Measurements from ENCODE around the gene OCIAD2. TPM values are rescaled to one million over a fixed set of nuclear protein-coding genes. Genes with fewer than 3 reads are reported as not detected.
"Not testable (repeated sequence)": the region's sequence is repeated elsewhere in the genome, so short reads cannot be mapped to it uniquely, and the experiment has no call there.

The OCIAD2 gene
- polyA plus RNA-seq, 1 experiment: 34.2 TPM

DNA sequence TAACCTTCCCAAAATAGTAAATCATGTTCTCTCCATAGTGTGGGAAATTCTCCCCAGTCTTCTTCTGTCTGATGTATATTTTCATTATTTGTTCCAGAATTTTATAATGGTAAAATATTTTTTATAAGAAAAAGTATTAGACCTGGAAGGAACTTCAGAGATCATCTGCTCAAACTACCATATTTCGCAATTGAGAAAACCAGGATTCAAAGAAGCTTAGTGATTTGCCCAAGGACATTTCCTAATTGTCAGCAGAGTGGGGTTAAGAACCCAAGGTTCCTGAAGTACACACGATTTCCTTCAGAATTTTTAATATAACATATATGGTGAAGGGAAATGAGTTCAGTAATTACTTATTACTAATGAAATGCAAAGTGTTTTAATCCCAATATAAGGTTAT lies 51.6 kb downstream of the OCIAD2 start:
- POLR2A ChIA-PET: no interaction called here
- DNase-seq (ENCODE audit: low read depth): no peak
- Histone ChIP-seq H3K27me3 (ENCODE audit: control insufficient read depth, insufficient read depth, low read length) (no peaks in the 10 kb centered on the region), H3K4me3 (ENCODE audit: low read depth, low read length) (no peak overlapping the region), H3K36me3 (ENCODE audit: control insufficient read depth, insufficient read depth, low read length) (peaks cover 8% of the 10 kb centered on the region)
- TF ChIP-seq, protein P1, sequence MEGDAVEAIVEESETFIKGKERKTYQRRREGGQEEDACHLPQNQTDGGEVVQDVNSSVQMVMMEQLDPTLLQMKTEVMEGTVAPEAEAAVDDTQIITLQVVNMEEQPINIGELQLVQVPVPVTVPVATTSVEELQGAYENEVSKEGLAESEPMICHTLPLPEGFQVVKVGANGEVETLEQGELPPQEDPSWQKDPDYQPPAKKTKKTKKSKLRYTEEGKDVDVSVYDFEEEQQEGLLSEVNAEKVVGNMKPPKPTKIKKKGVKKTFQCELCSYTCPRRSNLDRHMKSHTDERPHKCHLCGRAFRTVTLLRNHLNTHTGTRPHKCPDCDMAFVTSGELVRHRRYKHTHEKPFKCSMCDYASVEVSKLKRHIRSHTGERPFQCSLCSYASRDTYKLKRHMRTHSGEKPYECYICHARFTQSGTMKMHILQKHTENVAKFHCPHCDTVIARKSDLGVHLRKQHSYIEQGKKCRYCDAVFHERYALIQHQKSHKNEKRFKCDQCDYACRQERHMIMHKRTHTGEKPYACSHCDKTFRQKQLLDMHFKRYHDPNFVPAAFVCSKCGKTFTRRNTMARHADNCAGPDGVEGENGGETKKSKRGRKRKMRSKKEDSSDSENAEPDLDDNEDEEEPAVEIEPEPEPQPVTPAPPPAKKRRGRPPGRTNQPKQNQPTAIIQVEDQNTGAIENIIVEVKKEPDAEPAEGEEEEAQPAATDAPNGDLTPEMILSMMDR (IDR thresholded peaks at IDR 0.05; ENCODE audit: insufficient read depth, low read depth, low read length): no peak
- CTCF ChIA-PET: interaction anchor here (1.3 kb wide), 1 partner anchor 36 kb away, joined by 4 read pairs; no protein-coding TSS in a partner anchor

DNA sequence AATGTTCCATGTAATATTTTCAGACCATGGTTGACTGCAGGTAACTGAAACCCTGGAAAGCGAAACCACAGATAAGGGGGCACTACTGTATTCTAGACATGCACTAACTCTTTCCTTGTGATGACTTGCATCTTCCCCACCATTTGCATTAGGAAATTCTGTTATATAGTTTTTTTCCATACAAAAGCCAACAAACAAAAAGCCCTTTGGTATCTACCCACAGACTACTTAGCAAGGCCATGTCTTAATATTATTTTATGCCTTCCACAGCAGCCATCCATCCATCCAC lies 52.2 kb downstream of the OCIAD2 start:
- TF ChIP-seq, protein P1 (IDR thresholded peaks at IDR 0.05; ENCODE audit: insufficient read depth, low read depth, low read length): no peak
- CTCF ChIA-PET: no interaction called here
- POLR2A ChIA-PET: no interaction called here

DNA sequence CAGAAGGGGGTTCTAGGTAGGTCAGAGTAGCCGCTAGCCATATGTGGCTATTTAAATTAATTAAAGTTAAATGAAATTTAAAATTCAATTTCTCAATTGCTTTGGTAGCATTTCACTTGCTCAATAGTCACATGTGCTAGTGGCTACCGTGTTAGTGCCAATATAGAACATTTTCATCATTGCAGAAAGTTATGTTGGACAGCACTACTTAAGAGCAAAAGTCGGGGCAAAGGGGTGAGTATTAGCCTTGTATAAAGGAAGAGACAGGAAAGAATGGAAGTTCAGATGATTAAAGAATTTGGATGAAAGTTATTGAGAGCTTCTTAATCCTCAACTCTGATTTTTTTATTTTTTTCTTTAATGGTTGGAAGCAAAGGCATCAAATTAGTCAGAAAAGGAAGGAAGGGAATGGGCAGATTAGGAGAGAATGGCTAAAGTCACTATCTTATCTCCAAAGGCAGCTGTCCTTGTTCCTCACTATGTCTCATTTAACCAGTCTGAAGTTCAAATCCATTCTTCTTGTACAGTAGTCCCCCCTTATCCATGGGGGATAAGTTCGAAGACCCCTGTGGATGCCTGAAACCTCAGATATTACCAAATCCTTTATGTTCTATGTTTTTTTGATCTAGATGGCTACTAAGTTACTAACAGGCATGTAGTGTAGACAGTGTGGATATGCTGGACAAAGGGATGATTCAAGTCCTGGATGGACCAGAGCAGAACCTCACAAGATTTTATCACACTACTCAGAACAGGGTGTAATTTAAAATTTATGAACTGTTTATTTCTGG lies 52.8 kb downstream of the OCIAD2 start:
- CTCF ChIA-PET: interaction anchor here (0.7 kb wide), 1 partner anchor 17 kb away, joined by 3 read pairs; no protein-coding TSS in a partner anchor
- TF ChIP-seq, protein P1 (IDR thresholded peaks at IDR 0.05; ENCODE audit: insufficient read depth, low read depth, low read length): no peak
- Histone ChIP-seq H3K27me3 (ENCODE audit: control insufficient read depth, insufficient read depth, low read length) (no peaks in the 10 kb centered on the region), H3K4me3 (ENCODE audit: low read depth, low read length) (no peak overlapping the region), H3K36me3 (ENCODE audit: control insufficient read depth, insufficient read depth, low read length) (peaks cover 8% of the 10 kb centered on the region)
- POLR2A ChIA-PET: no interaction called here
- DNase-seq (ENCODE audit: low read depth): no peak

More for the DNA sequence above, 52.2 kb downstream of the OCIAD2 start:
- Histone ChIP-seq H3K27me3 (ENCODE audit: control insufficient read depth, insufficient read depth, low read length) (no peaks in the 10 kb centered on the region), H3K36me3 (ENCODE audit: control insufficient read depth, insufficient read depth, low read length) (peaks cover 8% of the 10 kb centered on the region), H3K4me3 (ENCODE audit: low read depth, low read length) (no peak overlapping the region)
- no peak for DNase-seq (ENCODE audit: low read depth)

DNA sequence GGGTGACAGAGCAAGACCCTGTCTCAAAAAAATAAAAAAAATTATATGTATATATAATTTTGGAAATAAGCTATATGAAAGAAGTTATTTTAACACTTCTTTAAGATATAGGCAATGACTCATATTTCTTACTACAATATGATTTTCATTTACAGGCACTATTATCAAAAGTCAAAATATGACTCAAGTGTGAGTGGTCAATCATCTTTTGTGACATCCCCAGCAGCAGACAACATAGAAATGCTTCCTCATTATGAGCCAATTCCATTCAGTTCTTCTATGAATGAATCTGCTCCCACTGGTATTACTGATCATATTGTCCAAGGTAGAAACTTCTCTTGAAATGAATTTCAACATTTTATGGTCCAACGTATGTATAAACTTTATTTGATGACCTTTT lies 54.9 kb downstream of the OCIAD2 start:
- TF ChIP-seq, protein P1 (IDR thresholded peaks at IDR 0.05; ENCODE audit: insufficient read depth, low read depth, low read length): no peak
- ChIA-PET POLR2A (no interaction called here), CTCF (no interaction called here)
- H3K36me3 ChIP-seq (ENCODE audit: control insufficient read depth, insufficient read depth, low read length): peaks cover 3% of the 10 kb centered on the region
- no peaks in the 10 kb centered on the region for H3K27me3 ChIP-seq (ENCODE audit: control insufficient read depth, insufficient read depth, low read length)
- no peak overlapping the region for H3K4me3 ChIP-seq (ENCODE audit: low read depth, low read length)
- no peak for DNase-seq (ENCODE audit: low read depth)

DNA sequence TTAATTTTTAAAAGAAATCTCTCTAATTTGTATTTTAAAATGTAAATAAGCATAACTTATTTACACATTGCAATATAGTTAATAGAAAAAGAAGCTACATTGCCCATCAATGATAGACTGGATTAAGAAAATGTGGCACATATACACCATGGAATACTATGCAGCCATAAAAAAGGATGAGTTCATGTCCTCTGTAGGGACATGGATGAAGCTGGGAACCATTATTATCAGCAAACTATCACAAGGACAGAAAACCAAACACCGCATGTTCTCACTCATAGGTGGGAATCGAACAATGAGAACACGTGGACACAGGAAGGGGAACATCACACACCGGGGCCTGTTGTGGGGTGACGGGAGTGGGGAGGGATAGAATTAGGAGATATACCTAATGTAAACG lies 57.8 kb downstream of the OCIAD2 start:
- H3K36me3 ChIP-seq (ENCODE audit: control insufficient read depth, insufficient read depth, low read length); H3K27me3 ChIP-seq (ENCODE audit: control insufficient read depth, insufficient read depth, low read length); H3K4me3 ChIP-seq (ENCODE audit: low read depth, low read length); POLR2A ChIA-PET; DNase-seq (ENCODE audit: low read depth): not testable (repeated sequence)
- CTCF ChIA-PET: interaction anchor here (0.9 to 1.4 kb wide), 3 partner anchors 9 to 271 kb away, joined by 3 read pairs; no protein-coding TSS in a partner anchor

DNA sequence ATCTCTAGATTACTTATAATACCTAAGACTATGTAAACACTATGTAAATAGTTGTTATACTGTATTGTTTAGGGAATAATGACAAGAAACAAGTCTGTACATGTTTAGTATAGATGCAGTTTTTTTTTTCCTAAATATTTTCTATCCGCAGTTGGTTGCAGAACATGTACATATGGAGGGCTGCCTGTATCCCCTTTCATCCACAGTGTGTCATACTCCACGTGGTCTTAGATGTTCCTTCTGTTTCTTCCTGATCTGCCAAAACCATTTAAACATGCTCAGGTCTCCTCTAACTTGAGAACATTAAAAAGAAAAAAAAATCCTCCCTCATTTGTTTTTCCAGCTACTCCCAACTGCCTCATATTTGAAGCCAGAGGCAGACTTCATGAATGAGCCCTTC lies 61.7 kb downstream of the OCIAD2 start:
- H3K36me3 ChIP-seq (ENCODE audit: control insufficient read depth, insufficient read depth, low read length): no peaks in the 10 kb centered on the region; the same call in 1 of the 2 replicates

More for the DNA sequence above, 61.7 kb downstream of the OCIAD2 start:
- no peak overlapping the region for H3K4me3 ChIP-seq (ENCODE audit: low read depth, low read length)
- ChIA-PET POLR2A (no interaction called here), CTCF (no interaction called here)
- H3K27me3 ChIP-seq (ENCODE audit: control insufficient read depth, insufficient read depth, low read length): no peaks in the 10 kb centered on the region
- DNase-seq (ENCODE audit: low read depth): no peak
- TF ChIP-seq, protein P1 (IDR thresholded peaks at IDR 0.05; ENCODE audit: insufficient read depth, low read depth, low read length): no peak
